Activated T-cell treated with anti-CD3 and anti-CD28 coated beads for 24 hours (primary cell): ENCODE data around the gene APP.

Experiments
- DNase-seq: peaks from one replicate; pipeline ENCODE4 v3.0.0-alpha.2; 2020; ENCODE audit warnings: low read depth

Gene APP

DNA sequence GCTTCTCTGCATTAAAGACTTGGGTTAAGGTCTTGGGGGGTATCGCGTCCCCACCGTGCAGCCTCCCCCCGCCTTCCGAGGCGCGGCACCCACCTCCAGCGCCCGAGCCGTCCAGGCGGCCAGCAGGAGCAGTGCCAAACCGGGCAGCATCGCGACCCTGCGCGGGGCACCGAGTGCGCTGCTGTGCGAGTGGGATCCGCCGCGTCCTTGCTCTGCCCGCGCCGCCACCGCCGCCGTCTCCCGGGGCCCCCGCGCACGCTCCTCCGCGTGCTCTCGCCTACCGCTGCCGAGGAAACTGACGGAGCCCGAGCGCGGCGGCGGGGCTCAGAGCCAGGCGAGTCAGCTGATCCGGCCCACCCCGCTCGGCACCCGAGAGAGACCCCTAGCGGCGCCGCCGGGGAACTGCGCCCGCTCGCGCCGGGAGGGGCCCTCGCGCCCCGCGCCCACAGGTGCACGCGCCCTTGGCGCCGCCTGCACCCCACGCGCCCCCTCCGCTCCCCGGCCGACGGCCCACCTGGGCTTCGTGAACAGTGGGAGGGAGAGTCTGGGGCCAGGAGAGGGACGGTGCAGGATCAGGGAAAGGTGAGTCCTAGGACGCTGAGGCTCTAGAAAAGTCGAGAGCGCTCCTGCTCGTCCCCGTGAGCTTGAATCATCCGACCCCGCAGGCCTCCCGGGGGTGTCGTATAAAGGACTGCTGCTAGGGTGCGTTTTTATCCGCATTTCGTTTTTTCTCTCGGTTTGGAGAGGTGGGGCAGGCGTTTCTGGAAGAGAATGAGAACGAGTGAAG, at the start of gene APP:
Gene APP (minus strand): TSS at position 300 of the 787 bp plus-strand sequence. CDS start 150 bp downstream, at position 150.
- peak; percentile 86 for DNase-seq

GRCh38 chr21:26212220-26212619, 41.6 kb upstream of the APP start:
- DNase-seq, result no peak

DNA sequence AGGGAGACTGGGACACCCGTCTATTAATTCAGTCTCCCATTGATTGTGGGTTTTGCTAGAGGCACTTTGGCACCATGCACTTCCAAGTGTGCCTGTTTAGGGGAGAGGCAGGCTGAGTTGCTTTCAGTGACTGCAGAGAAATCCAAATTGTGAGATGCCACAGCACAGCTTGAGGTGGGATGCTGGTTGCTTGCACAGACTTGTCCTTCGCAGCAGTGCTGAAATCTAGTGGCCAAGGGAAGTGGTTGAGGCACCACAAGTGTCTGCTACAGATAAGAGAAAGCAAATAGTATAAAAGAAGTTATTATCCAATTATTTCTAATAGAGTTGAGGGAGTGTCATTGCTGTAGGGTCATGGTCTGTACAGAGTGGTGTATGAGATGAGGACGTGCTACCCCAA, 40.0 kb upstream of the APP start:
- no peak for DNase-seq

DNA sequence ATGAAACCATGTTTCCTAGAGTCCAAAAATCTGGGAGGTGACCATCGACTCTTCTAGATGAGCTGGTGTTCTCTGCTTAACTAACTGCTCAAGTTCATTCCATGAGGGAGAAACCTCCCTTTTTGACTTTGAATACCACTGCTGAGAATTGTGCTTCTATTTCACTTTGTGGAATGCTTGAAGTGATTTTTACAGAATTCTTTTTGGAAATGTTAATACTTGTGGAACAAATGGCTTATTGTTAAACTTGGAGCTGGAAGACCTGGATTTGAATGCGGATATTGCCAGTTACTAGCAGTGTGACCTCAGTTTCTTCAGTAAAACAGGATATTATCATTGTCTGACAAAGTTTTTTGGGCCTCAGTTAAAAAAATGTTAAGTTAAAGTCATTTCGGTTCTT, 36.5 kb upstream of the APP start:
- no peak for DNase-seq

- DNase-seq, result no peak
Measured at GRCh38 chr21:26199456-26199855, 28.9 kb upstream of the APP start.

DNA sequence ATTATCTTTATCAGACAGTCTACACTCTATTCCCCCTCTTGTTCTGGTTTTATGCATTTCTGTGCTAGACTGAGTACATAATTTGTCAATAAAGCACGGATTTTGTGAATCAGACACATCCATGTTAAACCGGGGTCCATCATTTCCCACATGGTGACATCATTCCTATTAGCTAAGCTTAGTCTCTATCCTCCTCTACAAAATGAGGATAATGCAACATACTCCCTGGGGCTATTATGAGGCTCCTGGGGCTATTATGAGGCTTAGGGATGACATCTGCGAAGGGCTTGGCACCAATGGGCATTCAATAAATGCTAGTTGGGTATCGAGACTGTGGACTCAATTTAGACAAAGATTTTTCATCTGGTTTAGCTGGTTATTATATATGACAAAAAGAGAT, 25.1 kb upstream of the APP start:
- DNase-seq, result no peak

- DNase-seq, result no peak
Measured at GRCh38 chr21:26194811-26195251, 24.3 kb upstream of the APP start.

GRCh38 chr21:26194326-26194725, 23.8 kb upstream of the APP start:
- no peak for DNase-seq

GRCh38 chr21:26191609-26192008, 21.0 kb upstream of the APP start:
- DNase-seq, result no peak

DNA sequence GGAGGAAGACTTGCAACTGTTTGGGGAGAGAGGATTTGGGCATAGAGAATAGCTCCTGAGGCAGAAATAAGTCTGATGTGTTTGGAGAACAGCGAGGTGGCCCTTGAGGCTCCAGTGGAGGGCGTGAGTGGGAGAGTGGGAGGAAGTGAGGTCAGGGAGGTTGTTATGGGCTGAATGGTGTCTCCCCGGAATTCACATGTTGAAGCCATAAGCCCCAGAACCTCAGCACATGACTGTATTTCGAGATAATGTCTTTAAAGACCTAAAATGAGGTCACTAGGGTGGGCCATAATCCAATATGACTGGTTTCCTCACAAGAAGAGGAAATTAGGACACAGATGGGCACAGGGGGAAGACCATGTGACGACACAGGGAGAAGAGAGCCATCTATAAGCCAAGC, 17.9 kb upstream of the APP start:
- DNase-seq, result no peak

DNA sequence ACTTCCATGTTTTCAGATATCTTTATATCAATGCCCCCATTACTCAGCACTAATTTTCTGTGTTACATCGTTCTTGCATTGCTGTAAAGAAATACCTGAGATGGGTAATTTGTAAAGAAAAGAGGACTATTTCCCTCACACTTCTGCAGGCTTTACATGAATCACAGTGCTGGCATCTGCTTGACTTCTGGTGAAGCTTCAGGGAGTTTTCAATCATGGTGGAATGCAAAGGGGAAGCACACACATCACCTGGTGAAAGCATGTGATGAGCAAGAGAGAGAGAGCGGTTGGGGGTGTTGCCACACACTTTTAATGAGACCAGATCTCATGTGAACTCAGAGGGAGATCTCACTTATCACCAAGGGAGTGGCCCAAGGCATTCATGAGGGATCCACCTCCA, 14.9 kb upstream of the APP start:
- no peak for DNase-seq

DNA sequence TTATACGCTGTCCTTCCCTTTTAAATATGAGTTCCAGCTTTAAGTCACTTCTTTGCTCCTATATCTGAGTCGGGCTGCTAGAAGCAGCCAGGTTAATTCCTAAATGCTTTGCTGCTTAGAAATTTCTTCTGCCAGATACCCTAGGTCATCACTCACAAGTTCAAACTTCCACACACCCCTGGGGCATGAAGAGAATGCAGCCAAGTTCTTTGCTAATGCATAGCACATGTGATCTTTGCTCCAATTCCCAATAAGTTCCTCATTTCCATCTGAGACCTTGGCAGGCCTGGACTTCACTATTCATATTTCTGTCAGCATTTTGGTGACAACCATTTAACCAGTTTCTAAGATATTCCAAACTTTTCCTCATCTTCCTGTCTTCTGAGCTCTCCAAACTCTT, 14.5 kb upstream of the APP start:
- DNase-seq, result no peak

GRCh38 chr21:26179501-26179900, 8.9 kb upstream of the APP start:
- DNase-seq, result no peak

DNA sequence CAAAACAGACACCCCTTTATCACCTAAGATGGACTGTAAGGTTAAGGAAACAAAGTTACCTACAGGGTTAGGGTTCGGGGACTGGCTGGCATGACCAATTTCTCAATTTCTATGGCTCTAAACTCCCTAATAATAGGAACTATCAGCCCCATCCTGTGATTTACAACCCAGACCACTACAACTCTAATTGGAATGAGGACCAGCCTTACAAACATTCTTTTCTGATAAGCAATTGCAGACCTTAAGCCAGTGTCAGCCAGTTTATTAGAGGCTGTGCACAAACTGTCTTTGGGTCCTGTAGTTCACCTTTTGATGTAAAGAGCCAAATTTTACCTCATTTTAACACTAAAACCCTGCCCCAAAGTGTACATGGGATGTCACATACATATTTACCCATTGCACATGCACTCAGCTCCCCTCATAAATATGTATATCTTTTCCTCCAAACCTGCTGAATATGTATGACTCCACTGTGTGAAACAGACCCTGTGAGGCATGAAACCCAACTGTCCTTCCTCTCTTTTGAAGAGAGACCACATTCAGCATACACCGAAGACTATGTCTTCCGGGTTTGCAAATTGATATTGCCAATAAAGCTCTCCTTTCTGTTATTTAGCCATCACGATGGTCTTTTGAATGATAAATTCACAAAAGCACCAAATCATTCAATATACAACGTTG, 7.3 kb upstream of the APP start:
- DNase-seq, result no peak

- DNase-seq, result no peak
Measured at GRCh38 chr21:26177187-26177586, 6.6 kb upstream of the APP start.

- no peak for DNase-seq
Measured at GRCh38 chr21:26171258-26172100, 909 bp upstream of the APP start.

DNA sequence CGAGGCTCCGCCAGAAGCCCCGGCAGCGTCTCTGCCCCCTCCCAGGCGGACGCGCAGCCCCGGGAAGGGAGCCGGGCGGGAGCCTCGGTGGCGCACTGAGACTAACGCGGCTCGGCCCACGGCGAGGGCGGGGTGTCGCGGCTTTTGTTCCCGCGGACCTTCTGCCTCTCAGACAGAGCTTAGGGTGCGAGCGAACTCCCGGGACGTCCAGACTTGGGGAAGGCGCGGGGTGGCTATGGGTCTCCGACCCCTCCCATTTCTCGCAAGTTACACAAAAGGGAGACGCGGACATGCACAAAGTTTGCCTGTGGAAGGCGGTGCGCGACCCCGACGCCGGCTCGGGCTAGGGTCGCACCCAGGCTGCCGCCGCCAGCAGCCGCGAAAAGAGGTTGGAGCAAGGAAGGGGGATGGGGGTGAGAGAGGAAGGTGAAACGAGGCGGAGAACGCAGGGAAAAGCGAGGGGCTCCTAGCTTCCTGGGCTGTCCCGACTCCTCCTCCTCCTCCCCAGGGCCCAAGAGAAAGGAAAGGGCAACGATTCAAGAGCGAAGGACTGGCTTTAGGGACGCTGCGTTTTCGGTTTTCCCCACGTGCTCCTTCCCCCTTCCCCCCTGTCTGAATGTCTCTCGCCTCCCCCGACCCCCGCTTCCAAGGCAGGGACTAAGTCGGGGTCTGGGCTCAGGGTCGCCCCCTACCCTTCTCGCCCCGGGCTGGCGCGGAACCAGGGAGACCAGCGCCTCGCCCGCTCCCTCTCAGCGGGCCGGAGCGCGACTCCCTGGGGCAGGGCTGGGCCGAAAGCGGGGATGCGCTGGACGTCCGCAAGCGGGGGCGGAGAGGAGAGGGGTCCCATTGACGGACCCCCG, 729 bp downstream of the APP start:
- DNase-seq, result peak; percentile 16

DNA sequence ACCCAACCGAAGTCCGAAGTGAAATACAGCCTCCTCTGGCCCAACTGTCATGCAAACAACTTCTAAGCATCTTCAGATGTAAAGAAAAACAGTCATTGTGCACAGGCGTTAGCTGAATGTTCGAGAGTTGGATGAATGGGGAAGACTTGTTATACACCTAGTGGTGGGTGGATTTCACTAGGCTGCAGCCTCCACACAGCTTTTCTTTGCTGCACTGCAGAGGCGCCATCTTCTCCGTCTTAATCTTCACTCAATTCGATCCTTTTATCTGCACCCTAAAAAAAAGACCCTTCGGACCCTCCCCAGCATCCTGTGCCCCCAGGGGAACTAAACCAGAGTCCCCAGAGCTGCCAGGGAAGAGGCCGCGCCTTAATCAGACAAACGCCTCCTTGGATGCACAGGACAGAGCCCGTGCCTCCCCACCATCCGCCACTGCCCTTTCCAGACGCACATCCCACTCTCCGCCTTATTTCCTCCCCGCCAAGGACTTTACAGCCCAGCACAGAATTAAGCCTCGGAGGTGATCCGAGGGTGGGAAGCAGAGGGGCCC, 1.4 kb downstream of the APP start:
- peak; percentile 11 for DNase-seq

- no peak for DNase-seq
Measured at GRCh38 chr21:26168371-26168770, 2.2 kb downstream of the APP start.

DNA sequence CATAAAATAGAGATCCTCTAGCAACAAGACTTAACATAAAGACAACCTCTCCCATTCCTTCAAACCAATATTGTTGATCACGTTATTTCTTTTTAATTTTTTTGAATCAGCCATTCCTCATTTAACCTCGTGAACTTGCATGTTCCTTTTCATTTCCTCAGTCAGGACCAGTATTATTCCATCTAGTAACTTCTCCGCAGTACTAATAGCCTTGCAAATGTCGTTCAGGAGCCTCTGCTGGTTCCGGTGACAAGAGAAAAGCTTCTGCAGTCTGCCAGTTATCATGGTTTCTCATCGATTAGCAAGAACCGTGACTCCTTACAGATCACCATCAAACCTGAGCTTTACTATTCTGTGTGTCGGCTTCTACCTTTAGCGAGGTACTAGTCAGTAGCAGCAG, 3.0 kb downstream of the APP start:
- DNase-seq, result no peak

DNA sequence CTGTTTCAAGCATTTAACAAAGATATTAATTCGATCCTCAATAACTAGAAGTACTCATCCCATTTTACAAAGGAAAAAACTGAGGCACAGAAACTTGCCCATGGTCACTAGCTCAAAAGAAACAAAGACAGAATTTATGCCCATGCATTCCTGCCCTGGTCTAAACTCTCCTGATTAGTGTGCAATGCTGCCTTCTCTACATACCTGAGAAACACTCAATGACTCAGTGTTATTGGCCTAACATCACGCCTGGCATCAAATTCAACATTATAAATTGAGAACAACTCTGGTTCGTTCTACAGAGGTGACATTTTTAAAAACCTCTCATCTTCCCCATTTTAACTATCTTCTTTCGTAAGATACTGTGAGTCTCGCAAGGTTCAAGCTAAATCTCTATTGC, 5.2 kb downstream of the APP start:
- no peak for DNase-seq
